ENCODE measurements around the gene COX7B2.
A peak's percentile ranks its signal among the peaks of the same experiment; 100 is the strongest.

Gene COX7B2

DNA sequence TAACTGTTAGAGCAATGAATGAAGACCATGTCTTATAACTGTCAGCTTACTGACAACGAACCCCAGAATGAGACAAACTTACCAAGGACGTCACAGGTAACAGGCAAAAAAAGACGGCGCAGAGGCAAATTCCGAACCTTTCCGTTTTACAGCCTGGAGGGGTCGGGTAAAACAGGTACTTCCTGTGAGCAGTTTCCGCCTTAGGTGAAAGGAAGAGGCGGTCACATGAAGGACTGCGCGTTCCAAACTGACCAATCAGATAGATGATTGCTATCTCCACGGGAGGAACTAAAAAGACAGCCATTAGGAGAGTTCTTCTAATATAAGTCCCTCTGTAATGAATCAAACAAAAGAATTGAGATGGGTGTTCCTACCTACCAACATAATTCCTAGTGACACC lies at the start of gene COX7B2:
Gene COX7B2, minus strand, starts transcription at position 168 of the 400 bp plus-strand sequence. CDS start 174,053 bp downstream, outside the sequence.
- no peak for DNase-seq

DNA sequence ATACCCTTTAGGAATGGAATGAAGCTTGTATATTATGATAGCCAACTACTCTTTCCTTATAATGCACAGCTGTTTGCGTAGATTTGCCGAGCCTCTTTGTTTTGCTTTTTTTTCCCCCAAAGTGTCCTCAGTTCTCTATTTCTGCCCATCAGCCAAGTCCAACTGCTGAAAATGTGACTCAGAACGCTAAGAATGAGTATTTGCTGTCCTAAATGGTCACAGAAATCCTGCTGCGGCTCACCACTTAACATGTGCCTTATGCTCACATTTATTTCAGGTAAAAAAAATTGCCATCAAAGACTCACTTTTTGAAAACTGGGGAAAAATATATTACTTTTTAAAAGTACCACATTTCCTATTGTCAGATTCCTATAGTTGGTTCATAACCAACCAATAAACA lies 47.4 kb upstream of the COX7B2 start:
- no peak for DNase-seq

DNA sequence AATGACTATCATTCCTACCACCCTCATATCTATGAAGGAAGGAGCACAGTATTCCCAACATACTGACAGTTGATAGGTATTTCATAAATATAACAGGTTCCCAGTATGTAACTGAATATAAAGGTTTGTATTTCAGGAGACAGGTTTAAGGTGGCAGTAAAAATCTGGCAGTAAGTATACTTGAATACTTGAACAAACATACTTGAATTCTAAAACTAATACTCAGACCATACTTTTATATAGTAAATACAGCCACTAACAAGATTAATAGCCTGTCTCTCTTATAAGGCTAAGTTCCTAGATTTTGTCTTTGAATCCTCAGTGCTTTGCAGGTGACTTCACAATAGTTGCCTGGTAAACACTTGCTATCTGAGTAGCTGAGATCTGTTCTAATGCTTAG lies 46.6 kb upstream of the COX7B2 start:
- DNase-seq, result no peak

DNA sequence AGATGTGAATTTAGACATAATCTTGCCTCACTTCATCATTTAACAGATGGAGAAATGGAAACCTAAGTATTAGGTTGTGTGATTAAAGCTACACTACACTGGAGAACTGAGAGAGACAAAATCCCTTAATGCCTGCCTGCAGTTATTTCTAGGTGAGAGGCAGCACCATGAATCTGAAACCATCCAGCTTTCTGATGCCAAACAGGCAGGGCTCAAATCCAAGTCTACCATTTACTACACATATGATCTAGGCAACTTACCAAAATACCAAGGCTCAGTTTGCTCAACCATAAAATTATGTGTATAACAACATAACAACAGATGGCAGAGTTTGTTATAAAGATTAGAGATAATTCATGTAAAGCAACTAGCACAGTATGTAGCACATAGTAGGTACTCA lies 45.6 kb upstream of the COX7B2 start:
- DNase-seq, result peak; percentile 13 to 76

DNA sequence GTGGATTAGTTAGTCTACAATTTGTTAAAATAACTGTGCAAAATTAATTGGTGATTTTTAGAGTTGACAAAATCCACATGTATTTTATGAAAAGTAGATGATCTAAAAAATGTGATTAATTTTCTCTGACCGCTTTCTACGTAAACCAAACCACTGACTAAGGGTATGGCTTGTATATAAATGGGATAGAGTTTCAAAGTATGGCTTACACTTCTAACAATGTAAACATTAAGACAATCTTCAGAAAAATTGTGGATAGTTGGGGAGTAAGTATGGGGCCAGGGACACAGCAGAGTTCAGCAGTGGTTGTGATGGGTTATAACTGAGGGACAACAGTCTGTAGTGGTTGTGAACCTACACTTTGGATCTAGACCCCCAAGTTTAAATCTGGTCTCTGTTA lies 44.5 kb upstream of the COX7B2 start:
- DNase-seq, result no peak

- DNase-seq, result no peak
Measured at GRCh38 chr4:46952451-46952850, 43.4 kb upstream of the COX7B2 start.

DNA sequence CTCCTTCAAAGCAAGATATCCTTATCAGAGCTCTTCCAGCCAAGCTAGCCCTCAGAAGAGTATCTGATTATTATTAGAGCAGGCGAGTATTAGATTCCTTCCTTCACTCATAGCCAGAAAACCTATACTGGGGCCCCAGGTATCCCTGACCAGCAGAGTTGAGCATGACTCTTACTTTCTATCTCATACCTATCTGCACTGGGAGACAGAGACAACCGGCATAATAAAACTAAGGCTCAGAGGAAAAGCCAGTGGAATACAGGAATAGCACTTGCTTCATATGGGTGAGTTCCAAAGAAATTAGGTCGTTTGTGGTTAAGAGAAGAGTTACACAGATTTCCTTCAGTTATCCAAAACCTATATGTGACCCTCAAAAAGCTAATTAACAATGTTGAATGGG lies 41.8 kb upstream of the COX7B2 start:
- no peak for DNase-seq

DNA sequence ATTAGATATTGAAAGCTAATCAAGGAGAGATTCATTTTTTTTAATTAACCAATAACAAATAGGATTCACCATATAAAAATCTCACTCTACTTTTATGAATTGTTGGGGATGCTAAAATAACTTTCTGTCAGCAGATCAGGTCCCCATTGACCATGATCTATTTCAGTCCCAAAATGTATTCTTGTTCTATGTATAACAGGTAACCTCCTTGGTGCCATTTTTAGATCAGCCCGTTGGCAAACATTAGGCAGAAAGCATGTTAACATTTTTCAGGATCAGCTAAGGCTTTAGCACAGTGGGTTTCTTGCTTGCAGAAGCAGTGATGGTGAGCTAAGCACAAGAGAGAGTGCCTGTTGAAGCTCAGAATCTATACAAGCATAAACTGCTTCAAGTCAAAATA lies 40.8 kb upstream of the COX7B2 start:
- DNase-seq, result no peak

DNA sequence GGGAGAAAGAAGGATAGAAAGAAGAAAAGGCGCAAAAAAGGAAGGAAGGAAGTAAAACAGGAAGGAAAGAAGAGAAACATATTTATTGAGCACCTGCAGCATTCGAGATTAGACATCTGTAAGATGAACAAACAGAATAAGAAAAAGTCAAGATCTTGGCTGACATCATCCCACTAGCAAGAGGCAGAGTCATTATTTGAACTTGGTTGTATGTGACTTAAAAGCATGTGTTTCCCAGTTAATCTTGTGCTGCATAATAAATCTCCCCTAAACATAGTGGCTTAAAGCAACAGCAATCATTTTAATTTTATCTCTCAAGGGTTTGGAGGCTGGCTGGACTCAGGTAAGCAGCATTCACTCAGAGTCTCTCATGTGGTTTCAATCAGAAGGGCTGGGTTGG lies 38.5 kb upstream of the COX7B2 start:
- no peak for DNase-seq

- DNase-seq, result no peak
Measured at GRCh38 chr4:46946919-46947536, 38.0 kb upstream of the COX7B2 start.

DNA sequence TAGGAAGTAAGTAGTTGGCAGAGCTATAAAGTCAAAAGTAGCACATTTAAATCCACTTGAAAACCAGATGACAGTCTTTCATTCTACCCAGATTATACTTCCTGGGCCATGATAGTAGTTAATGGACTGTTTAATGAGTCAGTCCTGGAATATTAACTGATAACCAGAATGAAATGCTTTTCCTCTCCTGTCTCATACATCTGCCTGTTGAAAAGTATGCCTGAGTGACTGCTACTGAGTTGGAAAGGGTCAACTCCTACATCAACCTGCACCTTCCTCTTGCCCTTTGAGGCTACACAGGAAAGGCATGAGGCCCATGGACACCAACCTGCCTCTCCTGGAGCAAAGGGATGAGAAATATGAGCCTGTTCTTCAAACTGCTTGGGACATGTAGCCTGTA lies 36.0 kb upstream of the COX7B2 start:
- no peak for DNase-seq

DNA sequence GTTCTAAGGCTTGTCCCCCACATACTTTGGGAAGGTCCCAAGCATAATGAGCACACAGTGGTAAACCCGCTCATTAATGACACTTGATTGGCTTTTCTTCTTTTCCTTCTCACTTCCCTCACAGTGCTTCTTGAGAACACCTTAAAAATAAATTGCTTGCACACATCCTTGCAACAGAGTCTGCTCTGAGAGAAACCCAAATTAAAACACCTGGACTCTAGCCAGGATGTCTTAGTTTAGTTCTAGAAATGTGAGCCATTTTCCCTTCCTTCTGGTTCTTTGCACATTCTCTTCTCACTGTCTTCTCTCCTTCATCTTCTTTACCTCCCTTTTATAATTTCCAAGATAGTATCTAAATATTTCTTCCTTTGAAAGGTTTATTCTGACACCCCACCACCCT lies 35.3 kb upstream of the COX7B2 start:
- DNase-seq, result no peak

DNA sequence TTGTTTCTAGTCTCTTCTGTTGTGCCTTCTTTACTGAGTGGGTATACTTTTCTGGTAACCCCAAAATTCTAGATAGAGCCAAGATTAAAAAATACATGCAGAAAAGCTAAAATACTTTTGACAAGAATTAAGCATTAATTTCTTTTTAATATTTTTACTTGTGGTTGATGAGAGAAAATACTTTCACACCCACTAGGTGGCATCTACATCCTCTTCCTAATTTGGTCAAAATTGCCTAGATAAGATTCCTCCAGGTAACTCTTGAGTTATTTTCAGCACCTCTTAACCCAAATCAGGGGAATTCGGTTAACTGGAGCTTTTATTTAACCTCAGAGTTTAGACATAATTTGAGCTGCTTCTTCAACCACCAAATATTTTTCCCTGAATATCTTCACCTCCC lies 28.4 kb upstream of the COX7B2 start:
- DNase-seq, result no peak

GRCh38 chr4:46934726-46935125 lies 25.7 kb upstream of the COX7B2 start:
- peak in 1 of 2 experiments; percentile 5 for DNase-seq

DNA sequence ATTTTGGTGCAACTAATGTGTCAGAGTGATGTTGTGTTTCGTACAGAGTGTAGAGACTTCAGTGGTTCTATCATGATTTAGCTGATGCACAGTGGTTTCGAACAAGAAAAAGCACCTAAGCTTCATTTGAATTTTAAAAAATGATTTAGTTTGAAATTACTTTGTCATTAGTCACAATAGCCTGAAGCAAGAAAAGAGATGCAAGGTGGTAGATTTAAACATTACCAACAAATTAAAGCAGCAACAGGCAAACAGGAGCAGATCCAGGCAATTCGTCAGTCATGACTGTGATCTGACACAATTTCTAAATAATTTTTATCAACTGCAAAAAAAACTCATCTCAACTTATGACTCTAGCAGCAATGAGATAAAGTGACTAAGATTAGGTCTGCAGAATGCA lies 24.6 kb upstream of the COX7B2 start:
- DNase-seq, result no peak

- peak; percentile 5 to 59 for DNase-seq
Measured at GRCh38 chr4:46931981-46932380, 22.9 kb upstream of the COX7B2 start.

GRCh38 chr4:46930891-46931290 lies 21.8 kb upstream of the COX7B2 start:
- DNase-seq, result no peak

- DNase-seq, result no peak
Measured at GRCh38 chr4:46927201-46927600, 18.2 kb upstream of the COX7B2 start.

DNA sequence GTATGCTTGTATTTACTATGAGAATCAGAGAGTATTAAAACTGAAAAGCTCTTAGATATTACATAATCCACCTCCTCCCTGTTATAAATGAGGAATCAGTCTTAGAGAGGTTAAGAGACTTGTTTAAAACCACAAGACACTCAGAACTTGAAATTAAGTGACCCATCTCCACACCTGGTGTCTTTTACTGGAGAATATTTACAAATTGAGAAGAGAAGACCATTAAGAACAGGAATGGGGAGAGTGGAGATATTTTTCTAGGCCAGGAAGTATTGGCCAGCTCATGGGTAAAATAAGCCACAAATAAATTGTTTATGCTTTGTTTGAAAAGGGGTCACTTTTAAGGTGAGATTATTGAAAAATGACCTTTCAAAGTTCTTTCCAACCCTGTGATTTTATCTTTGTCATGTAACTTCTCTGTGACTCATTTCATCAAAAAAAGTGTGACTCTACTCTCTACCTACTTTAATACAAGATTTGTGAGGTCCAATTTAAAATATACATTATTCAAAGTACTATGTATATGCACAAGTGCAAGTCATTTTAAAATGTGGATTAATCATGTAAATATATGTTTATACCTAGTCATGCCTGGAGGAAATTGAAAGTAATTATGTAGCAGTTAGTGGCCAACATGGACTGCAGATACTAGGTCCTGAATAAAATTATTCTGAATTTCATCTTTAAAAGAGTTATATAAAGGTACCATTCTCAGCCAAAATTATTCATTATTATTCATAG lies 15.9 kb upstream of the COX7B2 start:
- no peak for DNase-seq

DNA sequence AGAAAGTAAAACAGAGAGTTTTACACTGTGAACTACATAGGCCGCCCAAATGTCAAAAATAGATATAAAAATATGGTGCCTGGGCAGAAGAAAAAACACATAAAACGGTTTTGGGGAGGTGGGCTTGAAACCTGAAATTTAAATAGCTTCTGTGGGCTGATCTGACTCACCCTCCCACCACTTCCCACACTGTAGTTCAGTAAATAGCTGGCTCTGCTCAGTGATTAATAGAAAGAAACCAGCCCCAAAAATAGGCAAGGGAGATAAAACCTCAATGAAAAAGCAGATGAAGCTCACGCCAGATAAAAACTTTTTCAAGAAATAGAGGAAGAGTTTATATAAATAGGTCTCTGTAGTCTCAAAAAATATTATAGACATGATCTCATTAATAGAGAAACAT lies 13.2 kb upstream of the COX7B2 start:
- DNase-seq, result no peak

DNA sequence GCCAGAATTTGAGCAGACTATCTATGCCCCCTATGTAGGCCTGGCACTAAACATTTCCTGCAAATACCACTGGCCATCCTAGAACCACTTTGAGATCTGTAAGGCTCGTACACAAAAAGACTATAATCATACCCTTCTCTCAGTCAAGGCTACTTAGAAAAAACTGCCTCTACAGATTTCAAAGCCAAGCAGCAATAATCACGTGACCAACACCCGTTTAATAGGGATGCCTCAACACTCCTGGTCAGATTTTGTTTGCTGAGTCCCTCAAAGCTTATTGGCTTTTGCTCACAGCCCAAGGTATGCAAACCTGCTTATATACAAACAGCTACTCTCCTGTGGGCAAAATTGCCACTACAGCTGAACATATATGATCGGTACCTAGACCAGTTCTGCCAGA lies 897 bp downstream of the COX7B2 start:
- no peak for DNase-seq

DNA sequence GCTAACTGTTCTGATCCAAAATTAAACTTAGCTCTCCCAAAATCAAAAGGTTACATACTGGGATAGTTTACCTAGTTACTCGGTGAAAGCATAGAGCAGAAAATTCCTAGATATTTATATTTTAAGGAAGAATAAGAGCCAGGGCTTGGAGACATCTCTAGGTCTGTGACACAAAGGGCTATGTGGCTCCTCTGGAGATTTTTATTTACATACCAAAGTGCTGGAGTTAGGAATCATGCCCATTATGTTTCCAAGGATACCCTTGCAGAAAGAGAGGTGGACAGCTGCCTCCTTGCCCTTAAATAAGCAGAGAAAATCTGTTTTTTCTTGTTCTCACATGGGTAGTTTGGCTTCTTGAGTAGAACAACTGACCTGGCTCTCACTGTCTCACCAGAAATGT lies 9.0 kb downstream of the COX7B2 start:
- peak in 1 of 2 experiments; percentile 1 for DNase-seq

GRCh38 chr4:46894826-46895225 lies 14.2 kb downstream of the COX7B2 start:
- DNase-seq, result peak in 1 of 2 experiments; percentile 45

DNA sequence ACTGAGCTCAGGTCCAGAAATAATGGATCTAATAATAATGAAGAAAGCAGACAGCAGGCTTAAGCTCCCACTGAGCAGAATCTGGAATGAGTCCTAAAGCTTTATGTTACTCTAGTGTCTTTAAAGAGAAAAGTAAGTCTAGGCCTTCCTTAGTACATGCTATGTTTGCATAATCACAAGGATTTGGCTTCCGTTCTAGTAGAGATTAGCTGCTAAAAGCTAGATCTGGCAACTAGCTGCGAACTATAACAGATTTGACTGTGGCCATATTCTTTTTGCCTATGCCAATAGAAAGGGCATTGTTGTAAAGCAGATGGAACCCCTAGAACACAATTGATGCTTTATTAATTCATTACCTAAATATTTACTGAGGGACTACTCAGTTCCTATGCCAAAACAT lies 19.0 kb downstream of the COX7B2 start:
- DNase-seq, result peak in 1 of 2 experiments; percentile 63

GRCh38 chr4:46889410-46889809 lies 19.6 kb downstream of the COX7B2 start:
- DNase-seq, result no peak
